ENCODE measurements around the gene SEMA7A. TPM values are rescaled to one million over a fixed set of nuclear protein-coding genes. Genes with fewer than 3 reads are reported as not detected.
"Not testable (repeated sequence)": the region's sequence is repeated elsewhere in the genome, so short reads cannot be mapped to it uniquely, and the experiment has no call there.

The SEMA7A gene
- total RNA-seq, 6 experiments from 2014 or later, result 115 to 196 (median 129) TPM

DNA sequence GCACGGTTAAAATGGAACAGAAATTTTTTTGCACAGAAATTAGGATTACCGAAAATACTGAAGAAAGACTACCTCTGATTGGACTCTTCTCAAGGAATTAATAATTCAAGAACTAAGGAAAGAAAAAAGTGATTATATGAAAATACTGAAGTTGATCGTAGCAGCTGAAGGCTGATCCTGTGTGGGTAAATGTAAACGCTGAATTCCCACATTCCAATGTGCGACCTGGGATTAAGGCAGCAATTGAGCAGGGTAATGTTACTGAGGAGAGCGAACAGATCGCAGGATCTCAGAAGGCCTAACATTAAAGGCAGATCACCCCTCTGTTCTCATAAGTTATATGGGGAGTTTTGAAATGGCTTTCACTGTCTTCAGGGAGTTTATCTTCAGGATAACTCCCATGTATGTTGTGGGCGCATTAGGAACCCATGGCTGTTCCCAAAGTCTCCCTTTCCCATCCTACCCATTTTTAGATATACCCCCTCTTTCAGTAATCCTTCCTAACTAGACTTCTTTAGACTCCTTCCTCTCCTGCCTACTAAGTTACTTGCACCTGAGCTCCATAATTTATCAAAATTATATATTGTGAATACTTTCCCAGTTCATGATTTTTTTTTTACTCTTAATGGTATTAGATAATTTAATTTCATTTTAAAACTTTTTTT lies 28.2 kb upstream of the SEMA7A start:
- Mint-ChIP-seq H3K27me3 (ENCODE audit: insufficient read depth) (no peaks in the 10 kb centered on the region; the same call in 1 of the 2 replicates), H3K4me3 (peak overlapping the region; percentile 91), H3K27ac (peak overlapping the region; percentile 98), H3K36me3 (ENCODE audit: low read depth) (peaks cover 16% of the 10 kb centered on the region), H3K4me1 (ENCODE audit: low read depth) (peaks cover 47% of the 10 kb centered on the region), H3K9me3 (no peaks in the 10 kb centered on the region)
- DNase-seq, result no peak
- TF ChIP-seq, protein P1, sequence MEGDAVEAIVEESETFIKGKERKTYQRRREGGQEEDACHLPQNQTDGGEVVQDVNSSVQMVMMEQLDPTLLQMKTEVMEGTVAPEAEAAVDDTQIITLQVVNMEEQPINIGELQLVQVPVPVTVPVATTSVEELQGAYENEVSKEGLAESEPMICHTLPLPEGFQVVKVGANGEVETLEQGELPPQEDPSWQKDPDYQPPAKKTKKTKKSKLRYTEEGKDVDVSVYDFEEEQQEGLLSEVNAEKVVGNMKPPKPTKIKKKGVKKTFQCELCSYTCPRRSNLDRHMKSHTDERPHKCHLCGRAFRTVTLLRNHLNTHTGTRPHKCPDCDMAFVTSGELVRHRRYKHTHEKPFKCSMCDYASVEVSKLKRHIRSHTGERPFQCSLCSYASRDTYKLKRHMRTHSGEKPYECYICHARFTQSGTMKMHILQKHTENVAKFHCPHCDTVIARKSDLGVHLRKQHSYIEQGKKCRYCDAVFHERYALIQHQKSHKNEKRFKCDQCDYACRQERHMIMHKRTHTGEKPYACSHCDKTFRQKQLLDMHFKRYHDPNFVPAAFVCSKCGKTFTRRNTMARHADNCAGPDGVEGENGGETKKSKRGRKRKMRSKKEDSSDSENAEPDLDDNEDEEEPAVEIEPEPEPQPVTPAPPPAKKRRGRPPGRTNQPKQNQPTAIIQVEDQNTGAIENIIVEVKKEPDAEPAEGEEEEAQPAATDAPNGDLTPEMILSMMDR (IDR thresholded peaks at IDR 0.05), result no peak

DNA sequence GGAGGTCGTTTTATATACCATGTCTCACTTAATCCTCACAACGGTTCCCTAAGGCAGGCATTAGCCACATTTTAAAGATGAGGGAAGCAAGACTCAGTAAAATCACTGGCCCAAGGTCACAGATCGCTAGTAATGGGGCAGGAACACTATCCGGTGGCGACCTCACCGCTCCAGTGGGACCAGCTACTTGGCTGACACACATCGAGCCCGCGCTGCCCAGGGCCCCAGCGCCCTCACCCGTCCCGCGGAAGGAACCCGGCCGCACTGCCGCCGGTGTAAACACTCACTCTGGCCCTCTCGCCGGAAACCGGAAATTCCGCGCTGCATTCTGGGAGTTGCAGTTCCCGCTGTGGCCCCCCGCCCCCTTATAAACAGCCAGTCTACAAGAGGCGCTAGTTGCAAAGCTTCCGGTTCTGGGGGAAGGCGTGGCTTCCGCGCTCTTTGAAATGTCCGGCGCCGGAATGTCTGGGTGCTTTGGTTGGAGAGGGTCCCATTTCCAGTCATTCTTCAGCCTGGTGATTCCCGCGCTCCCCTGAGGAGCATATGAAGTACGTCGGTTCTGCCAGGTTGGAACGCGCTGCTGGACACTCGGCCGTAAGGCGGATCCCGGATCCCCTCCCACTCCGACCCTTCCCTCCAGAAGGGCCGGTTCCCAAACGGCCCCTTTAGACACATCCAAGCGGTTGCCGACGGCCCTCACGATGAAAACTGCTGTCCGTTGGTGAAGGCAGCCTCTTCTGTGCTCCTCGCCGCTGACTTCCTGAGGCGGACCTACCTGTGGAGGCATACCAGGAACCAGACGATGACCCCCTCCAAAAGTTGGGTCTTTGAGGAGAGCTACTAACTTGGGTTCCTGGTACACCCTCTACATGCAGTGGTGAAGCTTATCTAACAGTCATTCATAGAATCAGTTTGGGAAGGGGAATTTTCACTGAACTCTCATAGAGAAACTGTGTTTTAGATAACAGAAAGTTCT lies 27.4 kb upstream of the SEMA7A start, which contains the start of gene UBL7:
Gene UBL7, minus strand, starts transcription at position 290 of the 976 bp plus-strand sequence. CDS start 2,293 bp downstream, outside the sequence.
- TF ChIP-seq, protein P1 (IDR thresholded peaks at IDR 0.05), result peak; percentile 38; the same call in 1 of the 2 replicates
- Mint-ChIP-seq H3K9me3 (no peaks in the 10 kb centered on the region), H3K4me1 (ENCODE audit: low read depth) (peaks cover 51% of the 10 kb centered on the region), H3K27ac (peak within 1 kb of the TSS; percentile 98), H3K27me3 (ENCODE audit: insufficient read depth) (no peaks in the 10 kb centered on the region; the same call in 1 of the 2 replicates), H3K36me3 (ENCODE audit: low read depth) (peaks cover 17% of the 10 kb centered on the region), H3K4me3 (peak within 1 kb of the TSS; percentile 91)
- DNase-seq, result peak; percentile 98

DNA sequence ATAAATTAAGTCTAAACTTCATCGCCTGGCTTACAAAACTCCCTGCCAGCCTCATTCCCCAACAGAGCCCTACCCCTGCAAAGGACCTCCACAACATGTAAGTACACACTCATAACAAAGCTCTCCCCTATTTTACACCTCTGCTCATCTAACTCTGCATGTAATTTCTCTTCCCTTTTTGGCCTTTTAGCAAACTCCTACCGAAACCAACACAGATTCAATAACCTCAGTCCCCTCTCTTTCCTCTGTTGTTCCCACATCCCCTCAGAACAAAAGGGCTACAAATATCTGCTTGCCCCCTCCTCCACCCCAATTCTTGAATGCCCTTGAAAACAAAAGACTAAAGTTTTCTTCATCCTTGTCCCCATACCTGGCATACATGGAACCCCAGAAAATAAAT lies 26.5 kb upstream of the SEMA7A start:
- Mint-ChIP-seq H3K9me3 (no peaks in the 10 kb centered on the region), H3K27me3 (ENCODE audit: insufficient read depth) (no peaks in the 10 kb centered on the region; the same call in 1 of the 2 replicates), H3K4me3 (peak overlapping the region; percentile 91), H3K36me3 (ENCODE audit: low read depth) (peaks cover 16% of the 10 kb centered on the region), H3K4me1 (ENCODE audit: low read depth) (peaks cover 51% of the 10 kb centered on the region), H3K27ac (peak overlapping the region; percentile 98)
- TF ChIP-seq, protein P1 (IDR thresholded peaks at IDR 0.05), result no peak
- DNase-seq, result no peak

DNA sequence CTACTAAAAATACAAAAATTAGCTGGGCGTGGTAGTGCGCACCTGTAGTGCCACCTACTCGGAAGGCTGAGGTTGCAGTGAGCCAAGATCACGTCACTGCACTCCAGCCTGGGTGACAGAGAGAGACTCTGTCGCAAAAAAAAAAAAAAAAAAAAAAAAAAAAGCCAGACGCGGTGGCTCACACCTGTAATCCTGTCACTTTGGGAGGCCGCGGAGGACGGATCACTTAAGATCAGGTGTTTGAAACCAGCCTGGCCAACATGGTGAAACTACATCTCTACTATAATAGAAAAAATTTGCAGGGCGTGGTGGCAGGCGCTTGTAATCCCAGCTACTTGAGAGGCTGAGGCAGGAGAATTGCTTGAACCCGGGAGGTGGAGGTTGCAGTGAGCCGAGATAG lies 26.0 kb upstream of the SEMA7A start:
- H3K9me3 Mint-ChIP-seq; H3K27me3 Mint-ChIP-seq (ENCODE audit: insufficient read depth); H3K27ac Mint-ChIP-seq; DNase-seq: not testable (repeated sequence)
- peaks cover 16% of the 10 kb centered on the region for H3K36me3 Mint-ChIP-seq (ENCODE audit: low read depth)
- H3K4me1 Mint-ChIP-seq (ENCODE audit: low read depth), result peaks cover 46% of the 10 kb centered on the region
- H3K4me3 Mint-ChIP-seq, result peak overlapping the region; percentile 91

DNA sequence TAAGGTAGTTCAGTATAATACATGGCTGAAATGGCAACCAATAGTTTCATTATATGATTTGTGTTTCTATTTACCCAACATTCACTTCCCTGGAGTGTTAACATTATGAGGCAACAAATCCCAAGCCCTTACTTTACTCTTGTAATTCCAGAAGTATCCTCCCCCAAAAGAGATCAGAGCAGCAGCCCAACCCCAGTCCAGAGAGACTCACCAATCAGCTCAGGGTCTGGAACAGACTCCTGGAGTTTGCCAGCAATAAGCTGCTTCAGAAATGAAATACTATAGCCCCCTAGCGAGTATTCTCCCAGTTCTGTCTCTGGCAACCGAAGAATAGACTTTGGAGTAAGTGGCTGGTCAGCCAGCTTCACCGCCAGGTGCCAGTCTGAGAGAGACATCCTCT lies 24.7 kb upstream of the SEMA7A start:
- Mint-ChIP-seq H3K4me3 (no peak overlapping the region), H3K27me3 (ENCODE audit: insufficient read depth) (no peaks in the 10 kb centered on the region; the same call in 1 of the 2 replicates), H3K27ac (no peak overlapping the region)

DNA sequence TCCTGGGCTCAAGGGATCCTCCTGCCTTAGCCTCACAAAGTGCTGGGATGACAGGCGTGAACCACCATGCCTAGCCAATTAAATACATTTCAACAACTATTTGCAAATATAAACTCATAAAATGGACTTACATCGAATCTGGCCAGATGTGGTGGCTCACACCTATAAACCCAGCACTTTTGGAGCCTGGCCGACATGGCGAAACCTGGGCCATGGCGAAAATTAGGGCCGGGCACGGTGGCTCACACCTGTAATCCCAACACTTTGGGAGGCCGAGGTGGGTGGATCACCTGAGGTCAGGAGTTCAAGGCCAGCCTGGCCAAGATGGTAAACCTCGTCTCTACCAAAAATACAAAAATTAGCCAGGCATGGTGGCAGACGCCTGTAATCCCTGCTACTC lies 23.3 kb upstream of the SEMA7A start:
- peaks cover 21% of the 10 kb centered on the region for H3K4me1 Mint-ChIP-seq (ENCODE audit: low read depth)
- H3K27ac Mint-ChIP-seq; H3K36me3 Mint-ChIP-seq (ENCODE audit: low read depth); H3K27me3 Mint-ChIP-seq (ENCODE audit: insufficient read depth); H3K9me3 Mint-ChIP-seq; DNase-seq; H3K4me3 Mint-ChIP-seq: not testable (repeated sequence)

More for the DNA sequence above, 24.7 kb upstream of the SEMA7A start:
- Mint-ChIP-seq H3K36me3 (ENCODE audit: low read depth) (peaks cover 11% of the 10 kb centered on the region), H3K4me1 (ENCODE audit: low read depth) (peaks cover 36% of the 10 kb centered on the region), H3K9me3 (no peaks in the 10 kb centered on the region)
- TF ChIP-seq, protein P1 (IDR thresholded peaks at IDR 0.05), result no peak
- no peak for DNase-seq

Measured in HFFc6 (cell line).